ENCODE results near the gene LARP4.

DNA sequence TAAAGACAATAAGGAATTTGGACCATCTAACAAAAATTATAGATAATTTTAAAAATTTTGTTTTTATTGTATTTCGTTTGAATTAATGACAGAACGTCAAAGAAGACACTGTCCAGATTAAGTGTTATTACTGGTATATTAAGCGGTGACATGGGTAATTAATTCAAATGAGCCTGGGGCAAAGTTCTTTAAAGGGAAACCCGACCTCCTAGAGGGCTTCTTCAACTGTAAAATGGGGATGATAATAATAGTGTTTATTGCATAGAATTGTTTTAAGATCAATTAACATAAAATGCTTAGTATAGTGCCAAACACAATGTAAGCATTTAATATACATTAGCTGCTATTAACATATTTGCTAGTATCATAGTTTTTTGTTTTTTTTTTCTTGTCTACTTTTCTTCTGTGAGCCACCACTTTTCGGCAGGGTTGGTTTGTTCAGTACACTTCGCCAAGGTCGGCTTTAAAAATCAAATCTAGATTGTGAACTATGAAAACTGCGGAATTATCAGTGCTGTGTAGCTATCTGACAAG lies 514 bp upstream of the LARP4 start:
- TF ChIP-seq, protein P1, sequence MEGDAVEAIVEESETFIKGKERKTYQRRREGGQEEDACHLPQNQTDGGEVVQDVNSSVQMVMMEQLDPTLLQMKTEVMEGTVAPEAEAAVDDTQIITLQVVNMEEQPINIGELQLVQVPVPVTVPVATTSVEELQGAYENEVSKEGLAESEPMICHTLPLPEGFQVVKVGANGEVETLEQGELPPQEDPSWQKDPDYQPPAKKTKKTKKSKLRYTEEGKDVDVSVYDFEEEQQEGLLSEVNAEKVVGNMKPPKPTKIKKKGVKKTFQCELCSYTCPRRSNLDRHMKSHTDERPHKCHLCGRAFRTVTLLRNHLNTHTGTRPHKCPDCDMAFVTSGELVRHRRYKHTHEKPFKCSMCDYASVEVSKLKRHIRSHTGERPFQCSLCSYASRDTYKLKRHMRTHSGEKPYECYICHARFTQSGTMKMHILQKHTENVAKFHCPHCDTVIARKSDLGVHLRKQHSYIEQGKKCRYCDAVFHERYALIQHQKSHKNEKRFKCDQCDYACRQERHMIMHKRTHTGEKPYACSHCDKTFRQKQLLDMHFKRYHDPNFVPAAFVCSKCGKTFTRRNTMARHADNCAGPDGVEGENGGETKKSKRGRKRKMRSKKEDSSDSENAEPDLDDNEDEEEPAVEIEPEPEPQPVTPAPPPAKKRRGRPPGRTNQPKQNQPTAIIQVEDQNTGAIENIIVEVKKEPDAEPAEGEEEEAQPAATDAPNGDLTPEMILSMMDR (IDR thresholded peaks at IDR 0.05; ENCODE audit: low read depth, low read length) = no peak
- TF ChIP-seq POLR2A (IDR thresholded peaks at IDR 0.05; ENCODE audit: extremely low read depth, insufficient read length) = no peak
- TF ChIP-seq, protein P2, sequence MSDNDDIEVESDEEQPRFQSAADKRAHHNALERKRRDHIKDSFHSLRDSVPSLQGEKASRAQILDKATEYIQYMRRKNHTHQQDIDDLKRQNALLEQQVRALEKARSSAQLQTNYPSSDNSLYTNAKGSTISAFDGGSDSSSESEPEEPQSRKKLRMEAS (IDR thresholded peaks at IDR 0.05; ENCODE audit: low read depth, low read length) = no peak
- TF ChIP-seq MYC (IDR thresholded peaks at IDR 0.05; ENCODE audit: low read depth, low read length) = no peak

All from NB4 (cell line).